Stimulated activated CD4-positive, alpha-beta T cell treated with anti-CD3 and anti-CD28 coated beads, Interleukin-4, amount 100 ng/mL, for 1 hour (primary cell): Measurements from ENCODE around the gene MAK.
"Not testable (repeated sequence)": the region's sequence is repeated elsewhere in the genome, so short reads cannot be mapped to it uniquely, and the experiment has no call there.

Source experiments
- DNase-seq: peaks from one replicate; pipeline ENCODE4 v3.0.0-alpha.2; 2020

The MAK gene

GRCh38 chr6:10837995-10838793 lies at the start of gene MAK:
TSS of gene MAK (minus strand) at chr6:10838539. CDS start at chr6:10830648, 7,891 bp downstream.
- peak; percentile 84 for DNase-seq

- no peak for DNase-seq
Measured at GRCh38 chr6:10886691-10887502, 48.6 kb upstream of the MAK start, which contains the start of gene SYCP2L. TSS of gene SYCP2L (plus strand) at chr6:10887052. CDS start at chr6:10887127, 75 bp downstream.

GRCh38 chr6:10886365-10886690 lies 48.0 kb upstream of the MAK start:
- DNase-seq: not testable (repeated sequence)

GRCh38 chr6:10884245-10884972 lies 46.1 kb upstream of the MAK start:
- no peak for DNase-seq

GRCh38 chr6:10883312-10884244 lies 45.2 kb upstream of the MAK start:
- no peak for DNase-seq

GRCh38 chr6:10882657-10883171 lies 44.4 kb upstream of the MAK start:
- no peak for DNase-seq

- not testable (repeated sequence) for DNase-seq
Measured at GRCh38 chr6:10882253-10882630, 43.9 kb upstream of the MAK start.

- no peak for DNase-seq
Measured at GRCh38 chr6:10880366-10880765, 42.0 kb upstream of the MAK start.

- no peak for DNase-seq
Measured at GRCh38 chr6:10877871-10878270, 39.5 kb upstream of the MAK start.

- DNase-seq: no peak
Measured at GRCh38 chr6:10877012-10877411, 38.7 kb upstream of the MAK start.

GRCh38 chr6:10875026-10875425 lies 36.7 kb upstream of the MAK start:
- DNase-seq: no peak

GRCh38 chr6:10874207-10874606 lies 35.9 kb upstream of the MAK start:
- DNase-seq: no peak

- DNase-seq: no peak
Measured at GRCh38 chr6:10873374-10873773, 35.0 kb upstream of the MAK start.

GRCh38 chr6:10867952-10868351 lies 29.6 kb upstream of the MAK start:
- no peak for DNase-seq

- not testable (repeated sequence) for DNase-seq
Measured at GRCh38 chr6:10866709-10867108, 28.4 kb upstream of the MAK start.

GRCh38 chr6:10863031-10863430 lies 24.7 kb upstream of the MAK start:
- DNase-seq: not testable (repeated sequence)

GRCh38 chr6:10862361-10862760 lies 24.0 kb upstream of the MAK start:
- DNase-seq: no peak

- no peak for DNase-seq
Measured at GRCh38 chr6:10861086-10861485, 22.7 kb upstream of the MAK start.

GRCh38 chr6:10857259-10857658 lies 18.9 kb upstream of the MAK start:
- DNase-seq: no peak

GRCh38 chr6:10854922-10855632 lies 16.7 kb upstream of the MAK start:
- DNase-seq: no peak

- not testable (repeated sequence) for DNase-seq
Measured at GRCh38 chr6:10853849-10854300, 15.5 kb upstream of the MAK start.
